Activated naive CD4-positive, alpha-beta T cell treated with Interleukin-2 at 50 U/mL for 16 hours (primary cell): Measurements from ENCODE around the gene HOXD8.

Experiments
- DNase-seq: peaks from one replicate; pipeline ENCODE4 v3.0.0-alpha.2; 2020

HOXD8 gene

DNA sequence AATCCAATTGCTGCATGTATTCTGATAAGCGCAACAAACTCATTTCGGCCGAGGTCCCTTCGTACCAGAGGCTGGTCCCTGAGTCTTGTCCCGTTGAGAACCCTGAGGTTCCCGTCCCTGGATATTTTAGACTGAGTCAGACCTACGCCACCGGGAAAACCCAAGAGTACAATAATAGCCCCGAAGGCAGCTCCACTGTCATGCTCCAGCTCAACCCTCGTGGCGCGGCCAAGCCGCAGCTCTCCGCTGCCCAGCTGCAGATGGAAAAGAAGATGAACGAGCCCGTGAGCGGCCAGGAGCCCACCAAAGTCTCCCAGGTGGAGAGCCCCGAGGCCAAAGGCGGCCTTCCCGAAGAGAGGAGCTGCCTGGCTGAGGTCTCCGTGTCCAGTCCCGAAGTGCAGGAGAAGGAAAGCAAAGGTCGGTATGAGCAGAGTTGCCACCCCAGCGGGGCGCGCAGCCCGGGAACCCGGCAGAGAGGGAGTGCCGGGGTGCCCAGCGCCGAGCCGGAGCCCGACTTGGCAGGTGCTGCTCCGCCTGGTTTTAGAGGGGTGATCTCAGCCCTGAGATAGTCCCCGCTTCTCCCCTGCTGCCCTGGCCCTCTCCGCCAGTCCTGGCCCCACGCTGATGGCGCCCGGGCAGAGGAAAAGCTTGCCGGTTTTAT lies 12.2 kb upstream of the HOXD8 start:
- DNase-seq = no peak

DNA sequence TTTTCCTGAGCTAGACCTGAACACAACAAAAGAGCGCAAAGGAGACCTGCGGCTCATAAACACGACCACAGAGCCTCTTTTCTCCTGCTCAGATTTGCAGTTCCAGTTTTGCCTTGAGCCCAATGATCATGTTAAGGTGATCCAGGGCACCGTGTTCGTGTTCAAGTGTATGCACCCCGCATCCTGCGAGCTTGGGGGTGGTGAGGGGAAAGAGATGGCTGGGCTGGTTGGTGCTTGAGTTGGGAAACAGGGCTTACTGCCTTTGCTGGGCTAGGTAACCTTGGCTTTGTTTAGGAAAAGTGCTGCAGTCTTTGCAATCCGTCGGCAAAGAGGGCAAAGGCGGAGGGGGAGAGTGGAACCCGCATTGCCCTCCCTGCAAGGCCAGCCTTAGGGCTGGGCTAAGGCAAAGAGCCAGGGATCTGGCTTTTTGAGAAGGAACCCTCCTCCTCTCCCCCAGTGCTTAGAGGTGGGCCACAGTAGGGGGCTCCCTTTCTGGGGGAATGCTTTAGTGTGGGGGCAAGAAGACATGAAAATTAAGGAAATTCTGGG lies 11.6 kb upstream of the HOXD8 start:
- DNase-seq = no peak

DNA sequence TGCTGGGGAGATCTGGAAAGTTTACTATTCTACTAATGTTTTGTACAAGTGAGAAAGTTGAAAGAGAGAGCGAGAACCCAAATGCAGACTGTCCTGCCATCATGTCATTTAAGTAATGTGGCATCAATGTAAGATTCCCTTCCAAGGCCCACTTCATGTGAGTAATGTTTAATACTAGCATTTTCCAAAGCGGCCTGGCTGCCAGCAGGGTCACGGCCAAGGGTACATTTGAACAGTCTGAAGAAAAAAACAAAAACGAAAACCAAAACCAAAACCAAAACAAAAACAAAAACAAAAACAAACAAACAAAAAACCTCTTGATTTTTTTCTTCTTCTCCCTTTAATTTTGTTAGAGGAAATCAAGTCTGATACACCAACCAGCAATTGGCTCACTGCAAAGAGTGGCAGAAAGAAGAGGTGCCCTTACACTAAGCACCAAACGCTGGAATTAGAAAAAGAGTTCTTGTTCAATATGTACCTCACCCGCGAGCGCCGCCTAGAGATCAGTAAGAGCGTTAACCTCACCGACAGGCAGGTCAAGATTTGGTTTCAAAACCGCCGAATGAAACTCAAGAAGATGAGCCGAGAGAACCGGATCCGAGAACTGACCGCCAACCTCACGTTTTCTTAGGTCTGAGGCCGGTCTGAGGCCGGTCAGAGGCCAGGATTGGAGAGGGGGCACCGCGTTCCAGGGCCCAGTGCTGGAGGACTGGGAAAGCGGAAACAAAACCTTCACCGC lies 10.7 kb upstream of the HOXD8 start:
- no peak for DNase-seq

DNA sequence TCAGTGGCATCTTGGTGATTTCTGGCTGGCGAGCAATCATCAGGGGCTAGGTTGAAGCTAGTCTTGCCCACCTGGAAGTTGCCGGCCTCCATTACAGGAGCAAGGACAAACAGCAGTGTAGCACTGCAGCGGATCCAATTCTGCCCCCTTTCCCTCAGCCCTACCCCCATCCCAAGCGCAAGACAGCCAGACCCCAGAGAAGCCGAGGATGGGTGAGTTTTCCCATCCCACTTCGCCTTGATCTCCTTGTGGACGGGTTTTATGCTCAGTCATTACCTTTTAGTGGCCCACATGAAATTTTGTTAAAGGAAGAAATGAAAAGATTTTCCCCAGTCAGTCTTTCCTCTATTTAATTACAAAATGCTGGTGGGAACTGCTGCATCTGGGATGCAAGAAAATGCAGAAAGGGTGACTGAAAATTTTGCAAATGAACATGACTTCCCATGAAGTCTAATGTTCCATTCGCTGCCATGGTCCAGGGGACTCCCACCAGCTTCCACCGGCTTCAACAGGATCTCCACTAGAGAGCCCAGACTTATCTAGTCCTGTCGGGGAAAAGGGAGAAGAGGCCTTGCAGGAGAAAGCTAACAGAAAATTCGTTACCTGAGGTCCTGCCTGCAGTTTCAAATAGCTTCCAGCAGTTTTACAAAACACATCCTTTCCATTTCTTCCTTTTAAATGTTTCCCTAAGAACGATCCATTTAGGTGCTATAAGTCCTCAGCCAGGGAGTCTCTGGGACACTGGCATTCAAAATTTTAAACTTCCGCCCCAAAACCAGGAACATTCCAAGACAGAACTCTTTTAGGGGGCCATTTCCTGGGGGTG lies 8.9 kb upstream of the HOXD8 start:
- DNase-seq = no peak

DNA sequence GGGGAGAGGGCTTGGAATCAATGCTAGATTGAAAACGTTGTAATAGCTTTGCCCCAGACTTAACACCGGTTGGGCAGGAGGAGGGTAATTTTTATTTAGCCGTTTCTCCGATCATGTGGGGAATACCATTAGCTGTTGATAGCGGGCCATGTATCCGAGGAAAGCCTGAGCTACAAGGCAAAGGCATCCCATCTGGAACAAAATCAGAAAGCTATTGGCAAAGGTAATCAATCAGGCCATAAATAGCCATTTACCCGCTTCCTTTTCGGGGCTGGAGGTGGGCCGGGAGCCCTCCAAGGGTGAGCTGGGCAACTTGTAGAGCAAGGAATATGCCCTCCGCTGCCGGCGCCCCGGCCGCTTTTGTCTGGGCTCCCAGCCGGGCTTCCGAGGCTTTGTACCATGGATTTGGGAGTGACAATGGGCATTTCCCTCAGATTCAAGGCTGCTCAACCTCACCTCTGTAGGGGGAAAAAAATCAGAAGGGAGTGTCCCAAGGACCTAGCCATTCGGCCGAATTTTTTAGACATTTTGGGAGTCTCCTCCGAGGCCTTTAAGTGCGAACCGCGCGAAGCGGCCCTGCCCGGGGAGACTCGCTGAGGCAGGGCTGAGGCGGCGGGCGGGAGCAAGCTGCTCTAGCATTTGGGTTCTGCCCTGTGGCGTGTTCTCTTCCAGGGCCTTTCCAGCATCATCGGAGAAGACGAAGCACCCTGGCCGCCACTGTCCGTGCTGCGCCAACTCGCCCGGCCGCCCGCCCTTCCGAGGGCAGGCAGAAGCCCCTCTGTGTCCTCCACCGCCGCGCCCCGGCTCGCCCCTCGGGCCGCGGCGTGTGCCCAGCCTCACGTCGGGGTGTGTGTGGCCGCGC lies 8.1 kb upstream of the HOXD8 start:
- DNase-seq = no peak

DNA sequence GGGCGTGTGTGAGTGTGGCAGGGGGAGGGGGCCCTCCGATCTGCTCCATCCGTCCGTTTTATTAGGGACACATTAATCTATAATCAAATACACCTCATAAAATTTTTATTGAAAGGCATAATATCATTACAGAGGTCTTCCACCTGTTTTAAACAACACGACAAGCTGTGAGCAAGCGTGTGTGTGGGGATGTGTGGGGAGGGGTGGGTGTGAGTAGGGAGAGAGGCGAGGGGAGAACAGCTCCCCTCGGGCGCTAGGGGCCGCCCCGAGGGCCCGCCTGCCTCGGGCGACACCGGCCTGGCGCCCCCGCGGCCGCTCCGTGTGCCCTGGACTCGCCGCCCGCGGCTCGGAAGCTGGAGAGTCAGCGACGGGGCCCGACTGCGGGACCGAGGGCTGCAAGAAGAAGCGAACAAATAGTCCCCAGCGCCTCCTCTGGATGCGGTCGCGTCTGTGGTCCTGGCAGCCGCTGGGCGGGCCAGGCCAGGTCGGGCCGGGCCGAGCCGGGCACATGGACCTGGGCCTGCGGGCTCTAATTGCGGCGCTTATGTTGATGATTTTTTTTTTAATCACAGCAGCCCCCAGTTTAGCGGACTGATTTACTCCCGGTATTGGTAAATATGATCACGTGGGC lies 7.3 kb upstream of the HOXD8 start:
- no peak for DNase-seq

GRCh38 chr2:176122683-176123410 lies 6.7 kb upstream of the HOXD8 start, which contains the start of gene HOXD9:
Gene HOXD9, plus strand, starts transcription at chr2:176122719. Its CDS starts 50 bp downstream, at chr2:176122769.
- DNase-seq = no peak

GRCh38 chr2:176123411-176124109 lies 5.9 kb upstream of the HOXD8 start:
- no peak for DNase-seq

GRCh38 chr2:176124110-176124946 lies 5.2 kb upstream of the HOXD8 start:
- DNase-seq = no peak

- DNase-seq = no peak
Observed at GRCh38 chr2:176124947-176125771, 4.3 kb upstream of the HOXD8 start.

GRCh38 chr2:176125772-176126054 lies 3.8 kb upstream of the HOXD8 start:
- DNase-seq = no peak

DNA sequence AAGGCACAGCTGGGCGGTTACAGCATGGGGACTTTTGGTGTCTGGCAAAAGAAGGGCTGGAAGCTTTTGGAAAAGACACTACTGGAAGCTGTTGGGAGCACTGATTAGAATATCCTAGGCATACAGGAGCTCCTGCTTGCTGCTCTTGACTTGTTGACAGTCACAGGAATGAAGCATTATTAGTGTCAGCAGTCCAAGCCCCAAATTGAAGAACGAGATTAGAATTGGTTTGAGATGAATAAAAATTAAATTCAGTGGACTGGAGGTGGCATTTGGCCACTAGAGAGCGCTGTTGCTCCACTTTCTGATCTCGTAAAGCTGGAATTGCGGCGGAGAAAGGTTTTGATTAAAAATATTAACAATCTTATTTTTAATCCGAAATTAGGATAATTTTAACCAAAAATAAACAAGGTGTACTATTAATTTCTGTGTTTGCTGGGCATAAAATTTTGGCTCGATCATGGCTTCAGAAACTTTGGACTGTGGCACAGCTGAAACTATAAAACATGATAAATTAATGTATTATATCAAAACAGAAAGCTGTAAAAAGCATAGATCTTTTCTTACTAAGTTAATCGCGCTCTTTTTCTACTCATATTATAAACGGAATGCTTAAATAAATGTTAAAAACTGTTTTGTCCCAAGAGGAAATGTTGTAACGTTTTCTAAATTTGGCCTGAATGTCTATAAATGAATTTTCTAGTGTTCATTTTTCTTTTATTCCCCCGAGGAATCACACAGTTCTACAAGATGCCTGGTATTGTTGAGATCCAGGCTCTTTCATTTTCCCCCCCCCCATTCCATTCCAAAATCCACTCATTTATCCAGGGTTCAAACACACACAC lies 2.4 kb upstream of the HOXD8 start:
- DNase-seq = peak; percentile 69

DNA sequence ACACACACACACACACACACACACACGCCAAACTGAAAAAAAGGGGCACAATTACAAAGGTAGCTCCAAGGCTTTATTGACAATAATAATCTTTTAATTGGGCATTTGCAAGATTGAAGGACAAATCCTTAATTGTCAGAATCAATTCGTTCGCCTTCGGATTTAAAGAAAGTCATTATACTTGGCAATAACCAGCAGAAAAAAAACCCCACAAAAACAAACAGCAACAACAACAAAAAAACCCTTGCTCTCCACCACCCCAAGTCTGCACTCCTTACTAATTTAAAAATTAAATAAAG lies 1.8 kb upstream of the HOXD8 start:
- no peak for DNase-seq

DNA sequence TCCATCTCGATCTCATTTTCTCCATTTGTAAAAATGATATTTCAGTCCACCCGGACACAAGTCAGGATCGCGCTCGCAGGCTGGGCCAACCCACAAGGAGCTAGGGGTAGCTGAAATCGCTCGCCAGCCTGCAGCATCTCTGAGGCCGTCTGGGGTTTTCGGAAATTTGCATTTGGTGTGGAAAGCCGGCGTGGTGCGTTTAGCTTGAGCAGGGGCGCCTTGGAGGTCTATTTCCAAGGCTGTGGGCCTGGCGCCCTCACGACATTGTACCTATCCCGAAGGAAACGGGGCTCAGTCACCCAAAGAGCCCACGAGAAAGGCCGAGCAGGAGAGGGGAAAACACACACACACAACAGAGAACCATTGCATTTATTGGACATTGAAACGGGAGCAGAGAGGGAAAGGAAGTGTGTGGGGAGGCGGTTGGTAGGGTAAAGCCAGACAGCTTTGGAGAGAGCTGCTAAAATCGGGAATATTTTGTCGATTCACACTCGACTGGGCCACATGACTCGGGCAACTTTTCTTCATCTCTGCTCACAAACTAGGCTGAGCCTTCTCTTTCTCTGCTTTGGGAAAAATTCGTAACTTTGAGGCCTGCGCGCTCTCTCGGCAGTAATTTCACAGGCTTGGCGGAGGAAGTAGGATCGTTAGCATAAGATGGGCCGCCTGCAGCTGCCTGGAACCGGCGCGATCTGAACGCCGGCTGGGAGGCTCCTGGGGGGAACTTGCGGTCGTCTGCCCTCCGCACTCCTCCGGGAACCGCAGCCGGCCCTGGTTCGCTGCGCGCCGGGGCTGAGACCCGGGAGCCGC lies 1.1 kb upstream of the HOXD8 start:
- DNase-seq = no peak

- no peak for DNase-seq
Observed at GRCh38 chr2:176129813-176130146, 275 bp downstream of the HOXD8 start.

DNA sequence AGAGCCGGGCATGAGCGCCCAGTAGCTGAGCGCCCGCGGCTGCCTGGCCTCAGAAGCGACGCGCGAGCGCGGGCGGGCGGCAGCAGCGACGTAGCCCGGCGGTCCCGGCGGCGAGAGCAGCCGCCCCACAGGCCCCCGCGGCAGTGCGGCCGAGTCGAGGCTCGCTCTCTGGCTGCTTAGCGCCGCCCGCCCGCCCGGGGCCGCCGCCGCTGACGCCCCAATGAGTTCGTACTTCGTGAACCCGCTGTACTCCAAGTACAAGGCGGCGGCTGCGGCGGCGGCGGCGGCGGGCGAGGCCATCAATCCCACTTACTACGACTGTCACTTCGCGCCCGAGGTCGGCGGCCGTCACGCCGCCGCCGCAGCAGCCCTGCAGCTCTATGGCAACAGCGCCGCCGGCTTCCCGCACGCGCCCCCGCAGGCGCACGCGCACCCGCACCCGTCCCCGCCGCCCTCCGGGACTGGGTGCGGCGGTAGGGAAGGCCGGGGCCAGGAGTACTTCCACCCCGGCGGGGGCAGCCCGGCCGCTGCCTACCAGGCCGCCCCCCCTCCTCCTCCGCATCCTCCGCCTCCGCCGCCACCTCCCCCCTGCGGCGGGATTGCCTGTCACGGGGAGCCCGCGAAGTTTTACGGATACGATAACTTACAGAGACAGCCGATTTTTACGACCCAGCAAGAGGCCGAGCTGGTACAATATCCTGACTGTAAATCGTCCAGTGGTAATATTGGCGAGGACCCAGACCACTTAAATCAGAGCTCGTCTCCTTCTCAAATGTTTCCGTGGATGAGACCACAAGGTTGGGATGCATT lies 847 bp downstream of the HOXD8 start:
- peak; percentile 16 for DNase-seq
